GM11168 (cell line): ENCODE measurements around the gene USP54.

Source experiments
- in situ Hi-C: fragments of 300-500 bp; cut with MboI; formaldehyde crosslinking; loops from one replicate; pipeline ENCODE4 v1.12.0; 2022; ENCODE audit warnings: low sequenced_read_pairs; ENCODE audit not compliant: unreplicated experiment

The USP54 gene

GRCh38 chr10:73534857-73535256 lies 56.3 kb downstream of the USP54 start:
- in situ Hi-C loops: loop anchor here (5.0 kb wide), 1 partner anchor 107 kb away; the partner anchor contains the start of gene MYOZ1

GRCh38 chr10:73529089-73529832 lies 61.9 kb downstream of the USP54 start:
- in situ Hi-C loops: no loop called here

- in situ Hi-C loops: no loop called here
Observed at GRCh38 chr10:73522263-73522662, 68.9 kb downstream of the USP54 start.

GRCh38 chr10:73519336-73519735 lies 71.8 kb downstream of the USP54 start:
- in situ Hi-C loops: no loop called here

GRCh38 chr10:73517166-73517888 lies 73.8 kb downstream of the USP54 start:
- in situ Hi-C loops: no loop called here

GRCh38 chr10:73512207-73512743 lies 78.9 kb downstream of the USP54 start:
- in situ Hi-C loops: no loop called here

GRCh38 chr10:73509695-73510094 lies 81.4 kb downstream of the USP54 start:
- in situ Hi-C loops: no loop called here

- in situ Hi-C loops: no loop called here
Observed at GRCh38 chr10:73506491-73506890, 84.7 kb downstream of the USP54 start.

GRCh38 chr10:73506074-73506473 lies 85.1 kb downstream of the USP54 start:
- in situ Hi-C loops: no loop called here

- in situ Hi-C loops: no loop called here
Observed at GRCh38 chr10:73503037-73503436, 88.1 kb downstream of the USP54 start.

GRCh38 chr10:73501651-73502050 lies 89.5 kb downstream of the USP54 start:
- in situ Hi-C loops: no loop called here

GRCh38 chr10:73497623-73498022 lies 93.5 kb downstream of the USP54 start:
- in situ Hi-C loops: no loop called here

GRCh38 chr10:73495884-73496674 lies 95.1 kb downstream of the USP54 start, which contains the start of gene PPP3CB:
PPP3CB (minus strand) TSS chr10:73496024; CDS start chr10:73495889, 135 bp downstream.
- in situ Hi-C loops: no loop called here

- in situ Hi-C loops: no loop called here
Observed at GRCh38 chr10:73495226-73495883, 95.8 kb downstream of the USP54 start.

- in situ Hi-C loops: no loop called here
Observed at GRCh38 chr10:73494877-73495225, 96.3 kb downstream of the USP54 start.

GRCh38 chr10:73494213-73494612 lies 96.9 kb downstream of the USP54 start:
- in situ Hi-C loops: no loop called here

- in situ Hi-C loops: no loop called here
Observed at GRCh38 chr10:73493781-73494180, 97.4 kb downstream of the USP54 start.

- in situ Hi-C loops: no loop called here
Observed at GRCh38 chr10:73486601-73487000, 104.5 kb downstream of the USP54 start.

GRCh38 chr10:73485320-73485719 lies 105.8 kb downstream of the USP54 start:
- in situ Hi-C loops: no loop called here

- in situ Hi-C loops: no loop called here
Observed at GRCh38 chr10:73480158-73480557, 111.0 kb downstream of the USP54 start.
